ENCODE measurements around the gene RELL2.

The RELL2 gene

DNA sequence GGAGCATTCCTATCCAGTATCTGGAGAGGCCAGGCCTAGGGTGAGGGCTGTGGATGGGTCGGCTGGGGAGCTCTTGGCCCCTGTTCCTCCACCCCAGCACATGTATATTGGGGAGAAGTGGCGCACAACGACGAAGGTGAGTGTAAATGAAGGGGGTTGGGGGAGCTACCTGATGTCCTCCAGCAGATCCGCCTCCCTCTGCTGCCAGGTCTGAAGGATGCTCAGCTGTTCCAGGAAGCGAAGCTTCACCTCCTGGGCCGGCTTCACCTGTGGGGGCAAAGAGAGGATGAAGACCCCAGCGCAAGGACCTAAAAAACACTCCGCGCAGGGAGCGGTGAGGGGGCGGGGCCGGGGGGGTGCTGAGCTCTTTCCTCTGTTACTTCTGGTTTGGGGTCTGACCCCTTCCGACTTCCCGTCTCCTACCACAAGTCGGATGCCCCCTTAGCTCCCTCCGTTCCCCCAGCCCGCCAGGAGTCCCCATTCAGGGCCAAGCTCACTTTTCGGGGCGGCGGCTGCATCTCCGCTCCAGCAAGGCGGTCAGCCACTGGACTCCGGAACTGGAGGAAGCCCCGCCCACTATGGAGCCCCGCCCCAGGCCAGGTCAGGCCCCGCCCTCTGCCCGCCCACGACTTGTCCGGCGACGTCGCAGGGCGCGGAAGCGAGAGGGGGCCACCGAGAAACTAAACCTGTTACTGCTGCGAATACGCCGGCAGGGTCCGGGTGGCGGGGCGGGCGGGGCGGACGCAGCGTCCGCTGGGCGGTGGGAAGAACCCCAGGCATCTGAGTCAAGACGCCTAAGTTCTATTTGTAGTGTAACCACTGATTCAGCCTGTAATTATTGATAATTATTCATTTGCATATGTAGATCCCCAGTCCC is 14.3 kb downstream of the RELL2 start, which contains the start of gene FCHSD1:
Gene FCHSD1 (minus strand): TSS at position 568 of the 877 bp plus-strand sequence. CDS start 50 bp downstream, at position 518.
- DNase-seq: peak; percentile 68

GRCh38 chr5:141651728-141652105 is 14.9 kb downstream of the RELL2 start:
- DNase-seq: no peak

DNA sequence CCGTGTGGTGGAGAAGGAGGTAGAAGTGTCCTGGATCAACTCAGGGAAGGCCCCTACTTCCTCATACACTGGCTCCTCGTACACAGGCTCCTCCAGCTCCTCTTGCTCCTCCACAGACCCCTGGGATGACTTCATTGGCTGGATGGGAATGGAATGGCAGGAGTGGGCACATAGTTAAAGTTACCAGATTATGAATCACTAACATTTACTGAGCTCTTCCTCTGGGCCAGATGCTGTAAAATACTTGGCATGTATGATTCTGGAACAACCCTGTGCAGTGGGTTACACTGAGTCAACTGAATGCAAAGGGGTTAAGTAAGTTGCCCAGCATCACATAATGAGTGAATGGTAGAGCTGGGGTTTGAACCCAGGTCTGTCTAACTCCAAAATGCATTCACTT is 17.5 kb downstream of the RELL2 start:
- no peak for DNase-seq

DNA sequence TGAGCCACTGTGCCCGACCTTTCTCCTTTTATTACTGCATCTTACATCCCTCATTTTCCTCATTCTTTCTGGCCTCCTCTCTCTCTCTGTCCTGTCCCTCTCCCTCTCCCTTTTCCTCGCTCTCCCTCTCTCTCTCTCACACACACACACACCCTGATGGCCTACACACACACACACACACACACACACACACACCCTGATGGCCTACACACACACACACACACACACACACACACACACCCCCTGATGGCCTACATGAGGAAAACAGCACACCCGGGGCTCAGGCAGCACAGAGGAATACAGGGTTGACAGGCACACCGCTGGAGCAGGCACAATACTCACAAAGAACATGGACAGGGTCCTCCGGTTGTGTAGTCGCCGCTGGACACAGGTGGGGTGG is 18.2 kb downstream of the RELL2 start:
- no peak for DNase-seq

GRCh38 chr5:141656396-141656795 is 19.6 kb downstream of the RELL2 start:
- DNase-seq: no peak

- no peak for DNase-seq
Measured at GRCh38 chr5:141657404-141657803, 20.6 kb downstream of the RELL2 start.

DNA sequence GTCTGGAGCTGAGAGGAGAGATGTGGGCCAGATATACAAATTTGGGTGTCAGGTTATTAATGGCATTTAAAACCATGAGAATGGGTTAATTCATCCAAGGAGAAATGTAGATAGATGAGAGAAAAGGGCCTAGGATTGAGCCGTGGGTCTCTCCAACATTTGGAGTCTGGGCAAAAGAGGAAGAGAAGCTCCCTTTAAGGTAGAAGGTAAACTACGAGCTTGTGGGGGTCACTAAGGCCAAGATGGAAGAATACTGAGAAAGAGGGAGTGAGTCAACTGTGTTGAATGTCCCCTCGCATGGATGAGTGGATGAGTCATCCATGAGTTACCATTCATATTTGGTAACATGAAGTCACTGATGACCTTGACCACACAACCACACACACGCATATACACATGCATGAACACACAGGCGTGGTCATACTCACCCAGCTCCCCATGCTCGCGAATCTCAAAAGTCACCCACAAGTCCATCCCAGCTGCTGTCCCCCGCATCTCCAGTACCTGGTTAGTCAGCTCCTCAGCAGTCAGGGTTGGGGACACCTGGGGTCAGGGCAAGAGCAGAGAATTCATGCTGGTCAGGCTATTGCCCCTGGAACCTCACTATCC is 21.2 kb downstream of the RELL2 start:
- no peak for DNase-seq

DNA sequence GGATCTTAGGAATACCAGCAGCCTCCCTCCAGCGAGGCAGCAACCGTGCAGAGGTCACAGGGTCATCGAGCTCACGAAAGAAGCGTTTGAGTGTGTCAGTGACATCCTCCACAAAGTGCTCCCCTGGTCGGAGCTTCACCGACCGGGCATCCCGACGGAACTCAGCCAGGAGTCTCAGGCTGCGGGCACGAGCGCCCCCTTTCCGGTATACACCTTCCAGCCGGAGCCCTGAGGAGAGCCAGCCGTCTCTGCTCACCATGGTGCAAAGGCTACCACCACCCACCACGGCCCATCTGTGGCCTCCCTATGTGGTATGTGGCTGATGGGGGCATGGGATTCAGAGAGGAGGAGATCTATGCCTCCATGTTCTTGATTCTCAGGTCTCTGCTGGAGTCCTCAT is 25.2 kb downstream of the RELL2 start:
- no peak for DNase-seq

GRCh38 chr5:141663506-141663905 is 26.7 kb downstream of the RELL2 start:
- no peak for DNase-seq

- peak; percentile 37 for DNase-seq
Measured at GRCh38 chr5:141664733-141665461, 28.1 kb downstream of the RELL2 start.

DNA sequence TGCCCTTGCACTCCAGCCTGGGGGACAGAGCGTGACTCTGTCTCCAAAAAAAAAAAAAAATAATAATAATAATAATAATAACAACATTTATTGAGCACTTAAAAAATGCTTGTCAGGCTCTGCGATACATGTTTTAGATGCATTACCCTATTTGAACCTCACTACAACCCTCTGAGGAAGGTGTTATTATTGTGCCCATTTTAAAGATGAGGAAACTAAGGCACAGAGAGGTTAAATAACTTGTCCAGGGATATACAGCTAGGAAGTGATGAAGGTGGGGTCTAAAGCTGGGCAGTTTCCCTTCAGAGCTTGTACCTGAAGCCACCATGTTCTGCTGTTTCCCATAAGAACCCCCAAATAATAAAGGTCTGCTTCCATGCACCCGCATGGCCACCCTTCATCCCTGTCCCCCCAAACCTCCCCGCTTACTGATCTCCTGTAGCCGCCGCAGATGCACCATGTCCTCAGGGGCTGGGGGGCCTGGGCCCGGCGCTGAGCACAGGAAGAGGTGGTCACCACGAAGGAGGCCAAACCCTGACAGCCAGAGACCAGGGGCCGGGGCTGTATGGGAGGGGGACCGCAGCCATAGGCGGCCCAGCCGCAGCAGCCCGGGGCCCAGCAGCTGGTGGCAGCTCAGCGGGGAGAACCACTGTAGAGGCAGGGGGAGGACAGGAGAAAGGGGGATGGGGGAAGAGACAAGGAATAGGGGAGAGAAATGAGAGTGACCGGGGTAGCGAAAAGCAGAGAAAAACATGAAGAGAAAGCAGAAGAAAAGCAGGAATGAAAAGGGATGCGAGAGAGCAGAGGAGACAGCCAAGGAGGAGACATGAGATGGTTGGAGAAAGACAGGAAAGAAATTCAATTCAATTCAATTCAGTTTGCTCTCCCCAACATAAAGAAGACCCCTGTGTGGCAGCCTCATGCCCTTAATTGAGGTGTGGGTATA is 29.5 kb downstream of the RELL2 start:
- no peak for DNase-seq

DNA sequence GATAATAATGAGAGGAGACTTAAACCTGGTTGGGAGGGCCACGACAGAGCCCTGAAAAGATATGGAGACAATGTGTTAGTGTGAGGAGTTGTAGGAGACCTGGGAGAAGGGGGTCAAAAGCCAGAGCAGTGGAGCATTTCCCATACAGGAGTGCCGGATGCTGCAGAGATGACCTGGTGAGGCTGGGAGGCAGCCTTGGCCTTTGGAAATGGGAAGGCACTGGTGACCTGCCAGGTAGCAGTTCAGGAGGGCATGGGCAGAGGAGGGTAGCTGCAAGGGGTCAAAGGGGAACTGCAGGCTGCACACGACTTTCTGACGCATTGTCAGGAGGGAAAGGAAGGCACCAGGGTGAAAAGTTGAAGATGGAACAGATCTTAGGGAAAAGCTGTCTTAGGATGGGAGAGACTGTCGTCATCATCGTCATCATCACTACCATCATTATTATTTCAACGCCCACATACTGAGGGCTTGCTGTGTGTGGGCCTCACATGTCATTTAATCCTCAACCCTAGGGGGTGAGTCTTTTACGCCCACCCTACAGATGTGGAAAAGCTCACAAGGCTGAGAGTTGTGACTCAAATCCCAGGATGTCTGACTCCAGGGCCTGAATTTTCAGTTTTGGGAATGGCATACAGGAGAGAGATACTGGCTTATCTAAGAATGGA is 31.9 kb downstream of the RELL2 start:
- DNase-seq: no peak

DNA sequence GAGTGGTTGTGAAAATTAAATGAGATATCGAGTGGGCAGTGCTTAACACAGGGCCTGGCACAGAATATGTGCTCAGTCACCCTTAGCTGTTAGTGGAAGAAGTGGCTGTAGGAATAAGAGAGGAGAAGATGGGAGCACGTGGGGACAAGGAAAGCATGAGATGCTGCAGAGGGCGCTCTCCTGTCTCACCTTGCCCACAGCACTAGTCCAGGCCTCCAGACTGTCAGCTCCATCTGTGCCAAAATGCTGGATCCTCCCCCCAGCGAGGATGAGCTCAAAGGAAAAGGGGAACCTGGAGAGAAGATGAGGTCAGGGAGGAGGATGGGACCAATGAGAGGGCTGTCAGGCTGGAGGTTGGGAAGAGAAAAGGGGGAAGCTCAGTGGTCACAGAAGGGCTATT is 32.7 kb downstream of the RELL2 start:
- no peak for DNase-seq

- DNase-seq: no peak
Measured at GRCh38 chr5:141672071-141672840, 35.5 kb downstream of the RELL2 start.

- DNase-seq: no peak
Measured at GRCh38 chr5:141672841-141673813, 36.3 kb downstream of the RELL2 start.

DNA sequence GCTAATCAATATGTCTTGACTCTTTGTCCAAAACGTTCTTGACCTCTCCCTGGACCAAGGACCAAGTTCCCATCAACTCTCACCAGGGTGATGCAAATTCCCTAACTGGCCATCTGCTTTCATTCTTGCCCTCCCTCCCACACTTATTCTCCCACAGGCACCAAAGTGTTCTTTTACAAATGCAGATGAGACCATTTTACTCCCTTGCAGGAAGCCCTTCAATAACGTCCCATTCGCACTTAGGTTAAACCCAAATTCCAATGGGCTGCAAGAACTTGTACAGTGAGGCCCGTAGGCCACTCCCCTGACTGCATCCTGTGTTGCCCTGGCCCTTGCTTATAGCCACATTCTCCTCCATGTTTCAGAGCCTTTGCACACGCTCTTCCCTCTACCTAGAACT is 38.0 kb downstream of the RELL2 start:
- DNase-seq: no peak

GRCh38 chr5:141675672-141676071 is 38.9 kb downstream of the RELL2 start:
- DNase-seq: no peak

DNA sequence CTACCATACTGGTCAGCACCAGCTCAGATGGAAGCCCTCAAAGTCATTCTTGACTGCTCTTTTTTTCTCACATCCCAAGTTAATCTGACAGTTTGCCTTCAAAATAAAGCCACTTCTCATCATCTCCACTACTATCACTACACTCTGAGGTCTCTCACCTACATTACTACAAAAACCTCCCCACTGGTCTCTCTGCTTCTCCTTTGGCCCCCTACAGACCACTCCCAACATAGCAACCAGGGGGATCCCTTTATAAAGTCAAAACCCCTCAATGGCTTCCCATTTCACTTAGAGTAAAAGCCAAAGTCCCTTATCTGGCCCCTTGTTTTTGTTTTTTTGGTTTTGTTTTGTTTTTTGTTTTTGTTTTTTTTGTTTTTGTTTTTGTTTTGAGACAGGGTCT is 40.6 kb downstream of the RELL2 start:
- peak; percentile 8 for DNase-seq

DNA sequence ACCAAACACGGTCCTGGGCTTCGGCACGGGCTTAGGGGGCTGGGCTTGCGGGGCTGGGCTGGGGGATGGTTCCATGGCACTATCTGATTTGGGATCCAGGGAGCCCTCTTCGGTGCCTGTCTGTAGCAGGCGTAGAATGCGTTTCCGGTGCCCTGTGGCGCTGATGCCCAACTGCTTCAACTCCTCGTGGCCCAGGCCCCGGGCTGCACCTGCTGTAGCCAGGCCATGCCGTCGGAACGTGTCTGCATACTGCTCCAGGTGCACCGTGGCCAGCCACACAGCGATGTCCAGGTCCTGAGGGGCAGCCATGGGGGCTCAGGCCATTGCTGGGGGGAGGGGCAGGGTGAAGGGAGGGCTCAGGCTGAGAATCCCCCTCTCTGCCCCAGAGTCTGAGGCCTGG is 43.4 kb downstream of the RELL2 start:
- DNase-seq: no peak

DNA sequence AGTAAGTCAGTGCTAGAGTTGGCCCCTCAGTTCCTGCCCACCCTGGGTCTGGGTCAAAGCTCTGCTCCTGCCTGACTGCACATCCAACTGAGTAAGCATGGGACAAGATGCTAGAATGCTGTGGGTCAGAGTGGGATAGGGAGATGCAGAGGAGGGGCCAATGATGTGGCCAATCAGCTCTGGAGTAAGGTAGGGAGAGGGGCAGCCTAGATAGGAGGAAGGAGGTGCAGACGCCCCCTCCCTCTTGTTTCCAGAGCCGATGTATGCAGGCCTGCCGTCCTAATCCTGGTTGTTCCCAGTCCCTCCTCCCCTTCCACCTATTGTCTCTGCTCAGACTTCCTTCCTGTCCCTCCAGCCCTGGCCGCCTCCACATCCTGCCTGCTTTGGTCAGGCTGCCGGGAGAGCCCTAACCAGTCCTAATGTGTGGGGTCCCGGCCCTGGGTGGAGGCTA is 44.0 kb downstream of the RELL2 start:
- no peak for DNase-seq

All from NCI-H146 (cell line).